ENCODE data around the gene ZFPM1.

The ZFPM1 gene

DNA sequence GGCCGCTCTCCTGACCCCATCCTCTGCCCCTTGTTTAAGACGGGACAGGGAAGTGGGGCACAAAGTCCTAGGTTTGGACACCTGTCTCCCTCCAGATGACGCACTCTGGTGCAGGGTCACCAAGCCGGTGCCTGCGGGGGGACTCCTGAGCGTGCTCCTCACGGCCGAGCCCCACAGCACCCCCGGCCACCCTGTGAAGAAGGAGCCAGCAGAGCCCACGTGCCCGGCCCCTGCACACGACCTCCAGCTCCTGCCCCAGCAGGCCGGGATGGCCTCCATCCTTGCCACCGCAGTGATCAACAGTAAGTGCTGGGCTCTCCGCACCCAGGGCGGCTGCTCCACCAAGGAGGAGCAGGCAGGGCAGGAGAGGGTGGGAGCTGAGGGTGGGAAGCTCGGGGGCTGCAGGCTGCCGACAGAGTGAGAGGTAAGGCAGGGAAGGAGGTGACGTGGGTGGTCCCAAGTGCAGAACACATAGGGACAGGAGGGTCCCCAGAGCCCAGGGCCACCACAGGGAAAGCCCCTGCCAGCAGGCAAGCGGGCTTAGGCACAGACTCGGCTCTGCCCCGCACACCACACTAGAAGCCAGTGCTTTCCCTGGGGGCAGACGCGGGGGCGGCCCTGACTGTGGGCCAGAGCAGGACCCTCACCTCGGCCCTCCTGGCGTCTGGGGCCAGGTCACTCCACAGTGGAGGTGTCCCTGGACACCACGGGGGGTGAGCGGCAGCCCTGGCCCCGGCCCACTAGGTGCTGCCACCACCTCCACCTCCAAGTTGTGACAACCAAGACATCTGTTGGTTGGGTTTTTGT lies 75.1 kb downstream of the ZFPM1 start:
- DNase-seq, result no peak
- ATAC-seq, result no peak

DNA sequence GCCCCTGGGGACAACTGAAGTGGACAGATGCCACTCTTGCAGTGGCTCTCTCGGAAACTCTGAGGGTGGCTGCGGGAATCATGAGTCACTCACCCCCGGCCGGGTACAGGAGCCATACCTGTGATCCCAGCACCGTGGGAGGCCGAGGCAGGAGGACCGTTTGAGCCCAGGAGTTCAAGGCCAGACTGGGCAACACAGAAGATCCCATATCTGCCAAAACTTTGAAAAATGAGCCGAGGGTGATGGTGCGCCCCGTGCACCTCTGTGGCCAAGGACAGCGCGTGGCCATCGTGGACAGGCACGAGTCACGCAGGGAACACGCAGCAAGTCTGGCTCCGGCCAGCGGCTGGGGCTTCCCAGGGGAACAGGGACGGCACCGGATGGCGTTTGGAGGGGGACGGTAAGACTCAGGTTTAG lies 75.8 kb downstream of the ZFPM1 start:
- ATAC-seq (no peak), DNase-seq (no peak)

DNA sequence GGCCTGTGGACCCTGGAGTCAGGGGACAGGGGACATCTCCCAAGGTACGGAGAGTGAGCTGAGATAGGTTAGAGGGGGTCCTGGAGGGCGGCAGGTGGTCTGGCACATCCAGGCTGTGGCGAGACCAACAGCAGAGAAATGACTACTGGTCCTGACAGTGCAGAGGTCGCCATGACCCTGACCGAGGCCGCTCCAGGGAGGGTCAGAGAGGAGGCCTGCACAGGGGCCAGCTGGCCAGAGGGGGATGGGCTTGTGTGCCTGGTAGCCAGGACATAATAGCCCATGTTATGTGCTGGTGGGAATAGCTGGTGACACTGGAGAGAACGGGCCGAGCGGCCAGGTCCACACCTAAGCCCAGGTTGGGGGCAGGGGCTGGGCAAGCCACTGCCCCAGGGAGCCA lies 76.5 kb downstream of the ZFPM1 start:
- ATAC-seq, result no peak
- DNase-seq, result no peak

DNA sequence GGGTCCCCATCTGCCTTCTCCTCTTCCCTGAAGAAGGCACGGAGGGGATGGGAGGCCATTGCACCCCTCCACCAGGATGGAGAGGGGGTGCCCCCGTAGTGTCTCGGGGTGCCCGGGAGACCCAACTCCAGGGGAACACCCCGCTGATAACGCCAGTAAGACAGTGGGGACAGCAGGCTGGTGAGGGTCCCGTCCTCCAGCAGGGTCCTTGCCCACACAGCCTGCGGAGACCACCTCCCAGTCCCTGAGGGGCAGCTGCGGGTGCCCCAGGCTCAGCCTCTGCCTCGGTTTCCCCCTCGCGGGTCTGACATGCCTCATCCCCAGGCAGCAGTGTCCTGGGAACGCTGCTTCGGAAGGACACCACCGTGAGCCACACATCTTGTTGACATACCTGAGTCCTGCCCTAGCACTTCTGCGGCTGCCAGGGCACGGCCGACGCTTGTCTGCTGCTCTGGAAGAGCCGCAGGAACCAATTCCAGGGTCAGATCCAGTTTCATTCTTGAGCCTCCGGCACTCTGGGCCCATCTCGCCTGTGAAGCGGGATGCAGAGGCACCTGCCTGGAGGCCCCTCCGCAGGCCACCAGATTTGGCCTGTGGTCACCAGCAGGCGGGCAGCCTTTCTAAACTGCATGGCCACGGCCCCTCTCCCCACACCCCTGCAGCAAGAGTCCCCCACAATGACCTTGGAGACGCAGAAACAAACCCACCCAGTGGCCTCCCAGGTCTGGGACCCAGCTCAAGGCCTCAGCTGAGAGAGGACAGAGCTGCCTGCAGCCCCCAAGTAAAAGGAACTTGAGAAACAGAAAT lies 77.2 kb downstream of the ZFPM1 start:
- no peak for DNase-seq
- no peak for ATAC-seq

DNA sequence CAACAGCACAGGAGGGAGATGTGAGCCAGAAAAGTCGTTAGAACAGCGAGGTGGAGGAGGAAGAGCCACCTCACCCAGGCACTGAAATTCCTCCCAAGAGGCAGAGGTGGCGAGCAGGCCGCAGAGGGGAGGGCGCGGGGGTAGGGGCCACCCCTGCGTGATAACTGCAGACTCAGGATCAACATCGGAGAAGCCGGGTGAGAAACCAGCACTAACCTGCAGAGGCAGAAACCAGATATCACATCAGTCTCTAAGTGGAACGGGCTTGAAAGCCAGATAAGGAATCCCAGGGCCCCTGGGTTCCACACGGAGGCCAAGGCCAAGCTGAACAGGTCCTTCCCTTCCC lies 77.8 kb downstream of the ZFPM1 start:
- DNase-seq, result no peak
- no peak for ATAC-seq

DNA sequence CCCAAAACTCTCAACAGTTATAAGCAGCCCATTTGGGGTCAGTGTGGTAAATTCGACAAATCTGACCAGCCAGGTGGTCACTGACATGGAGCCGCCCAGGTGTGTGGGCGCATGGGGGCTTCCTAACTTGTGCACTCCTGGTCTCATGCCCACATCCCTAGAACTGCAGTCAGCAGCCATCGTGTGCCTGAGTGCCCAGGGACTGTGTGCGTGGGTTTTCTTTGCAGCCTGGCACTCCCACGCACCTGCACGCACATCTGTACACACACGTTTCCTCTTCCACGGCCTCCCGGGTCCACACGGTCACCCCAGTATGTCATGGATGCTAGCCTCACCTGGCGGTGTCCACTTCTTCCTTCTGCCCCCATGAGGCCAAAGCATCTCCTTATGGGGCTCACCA lies 78.3 kb downstream of the ZFPM1 start:
- DNase-seq (no peak), ATAC-seq (no peak)

DNA sequence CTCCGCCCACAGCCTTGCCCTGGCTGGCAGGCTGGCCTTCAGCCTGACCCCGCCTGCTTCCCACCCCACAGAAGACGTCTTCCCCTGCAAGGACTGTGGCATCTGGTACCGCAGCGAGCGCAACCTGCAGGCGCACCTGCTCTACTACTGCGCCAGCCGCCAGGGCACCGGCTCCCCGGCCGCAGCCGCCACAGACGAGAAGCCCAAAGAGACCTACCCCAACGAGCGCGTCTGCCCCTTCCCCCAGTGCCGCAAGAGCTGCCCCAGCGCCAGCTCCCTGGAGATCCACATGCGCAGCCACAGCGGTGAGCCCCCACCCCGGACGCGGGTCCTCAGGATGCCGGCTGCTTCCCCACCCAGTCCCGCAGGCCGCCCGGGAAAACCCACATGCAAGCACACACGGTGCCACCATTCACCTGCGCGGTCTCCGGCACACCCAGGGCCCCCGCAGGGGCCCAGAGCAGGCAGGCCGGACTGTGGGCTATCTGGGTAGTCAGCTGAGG lies 78.9 kb downstream of the ZFPM1 start:
- ATAC-seq (no peak), DNase-seq (no peak)

DNA sequence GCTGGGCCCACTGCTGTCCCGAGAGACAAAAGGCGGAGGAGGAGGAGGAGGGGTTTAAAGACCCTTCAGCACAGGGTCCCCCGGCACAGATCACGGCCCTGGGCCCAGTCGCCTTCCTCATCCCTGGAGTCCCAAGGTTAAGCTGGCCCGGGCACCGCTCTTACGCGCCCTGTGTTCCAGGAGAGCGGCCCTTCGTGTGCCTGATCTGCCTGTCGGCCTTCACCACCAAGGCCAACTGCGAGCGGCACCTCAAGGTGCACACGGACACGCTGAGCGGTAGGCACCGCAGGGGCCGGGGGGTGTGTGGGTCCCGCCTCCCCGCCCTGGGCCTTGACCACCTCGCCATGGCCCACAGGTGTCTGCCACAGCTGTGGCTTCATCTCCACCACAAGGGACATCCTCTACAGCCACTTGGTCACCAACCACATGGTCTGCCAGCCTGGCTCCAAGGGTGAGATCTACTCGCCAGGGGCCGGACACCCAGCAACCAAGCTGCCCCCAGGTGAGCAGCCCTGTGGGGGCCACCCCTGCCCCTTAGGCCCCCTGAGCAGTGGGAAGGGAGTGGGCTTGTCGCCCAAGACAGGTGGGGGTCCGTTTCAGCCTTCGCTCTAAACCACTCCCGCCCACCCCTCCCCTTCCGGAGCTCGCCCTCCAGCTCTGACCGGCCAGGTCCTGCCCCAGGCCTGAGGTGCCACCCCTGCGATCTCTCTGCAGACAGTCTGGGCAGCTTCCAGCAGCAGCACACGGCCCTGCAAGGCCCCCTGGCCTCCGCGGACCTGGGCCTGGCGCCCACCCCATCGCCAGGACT lies 79.6 kb downstream of the ZFPM1 start:
- no peak for DNase-seq
- ATAC-seq, result no peak

DNA sequence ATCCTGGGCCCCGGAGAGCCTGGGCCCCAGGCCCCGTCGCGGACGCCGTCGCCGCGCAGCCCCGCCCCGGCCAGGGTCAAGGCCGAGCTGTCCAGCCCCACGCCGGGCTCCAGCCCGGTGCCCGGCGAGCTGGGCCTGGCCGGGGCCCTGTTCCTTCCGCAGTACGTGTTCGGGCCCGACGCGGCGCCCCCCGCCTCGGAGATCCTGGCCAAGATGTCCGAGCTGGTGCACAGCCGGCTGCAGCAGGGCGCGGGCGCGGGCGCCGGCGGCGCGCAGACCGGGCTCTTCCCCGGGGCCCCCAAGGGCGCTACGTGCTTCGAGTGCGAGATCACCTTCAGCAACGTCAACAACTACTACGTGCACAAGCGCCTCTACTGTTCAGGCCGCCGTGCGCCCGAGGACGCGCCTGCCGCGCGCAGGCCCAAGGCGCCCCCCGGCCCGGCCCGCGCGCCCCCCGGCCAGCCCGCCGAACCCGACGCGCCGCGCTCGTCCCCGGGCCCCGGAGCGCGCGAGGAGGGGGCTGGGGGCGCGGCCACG lies 80.4 kb downstream of the ZFPM1 start:
- ATAC-seq (no peak), DNase-seq (no peak)

DNA sequence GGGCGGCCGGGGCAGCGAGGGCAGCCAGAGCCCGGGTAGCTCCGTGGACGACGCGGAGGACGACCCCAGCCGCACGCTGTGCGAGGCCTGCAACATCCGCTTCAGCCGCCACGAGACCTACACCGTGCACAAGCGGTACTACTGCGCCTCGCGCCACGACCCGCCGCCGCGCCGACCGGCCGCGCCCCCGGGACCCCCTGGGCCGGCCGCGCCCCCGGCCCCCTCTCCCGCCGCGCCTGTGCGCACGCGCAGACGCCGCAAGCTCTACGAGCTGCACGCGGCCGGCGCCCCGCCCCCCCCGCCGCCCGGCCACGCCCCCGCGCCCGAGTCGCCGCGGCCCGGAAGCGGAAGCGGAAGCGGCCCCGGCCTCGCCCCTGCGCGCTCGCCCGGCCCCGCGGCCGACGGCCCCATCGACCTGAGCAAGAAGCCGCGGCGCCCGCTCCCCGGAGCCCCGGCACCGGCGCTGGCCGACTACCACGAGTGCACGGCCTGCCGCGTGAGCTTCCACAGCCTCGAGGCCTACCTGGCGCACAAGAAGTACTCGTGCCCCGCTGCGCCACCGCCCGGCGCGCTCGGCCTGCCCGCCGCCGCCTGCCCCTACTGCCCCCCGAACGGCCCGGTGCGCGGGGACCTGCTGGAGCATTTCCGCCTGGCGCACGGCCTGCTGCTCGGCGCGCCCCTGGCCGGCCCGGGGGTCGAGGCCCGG lies 81.0 kb downstream of the ZFPM1 start:
- DNase-seq (peak; percentile 86), ATAC-seq (peak; percentile 53)

DNA sequence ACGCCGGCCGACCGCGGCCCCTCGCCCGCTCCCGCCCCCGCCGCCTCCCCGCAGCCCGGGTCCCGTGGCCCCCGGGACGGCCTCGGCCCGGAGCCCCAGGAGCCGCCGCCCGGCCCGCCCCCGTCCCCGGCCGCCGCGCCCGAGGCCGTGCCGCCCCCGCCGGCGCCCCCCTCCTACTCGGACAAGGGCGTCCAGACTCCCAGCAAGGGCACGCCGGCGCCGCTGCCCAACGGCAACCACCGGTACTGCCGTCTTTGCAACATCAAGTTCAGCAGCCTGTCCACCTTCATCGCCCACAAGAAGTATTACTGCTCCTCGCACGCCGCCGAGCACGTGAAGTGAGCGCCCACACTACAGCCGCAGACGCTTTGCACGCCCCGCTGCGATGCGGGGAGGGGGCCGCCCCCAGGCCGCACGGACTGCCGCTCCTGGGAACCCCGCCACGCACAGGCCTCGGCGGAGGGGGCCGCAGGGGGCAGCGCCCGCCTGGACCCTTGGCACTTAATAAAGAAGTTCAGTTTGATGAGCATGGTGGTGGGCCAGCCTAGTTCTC lies 81.6 kb downstream of the ZFPM1 start:
- DNase-seq (peak; percentile 52), ATAC-seq (no peak)

DNA sequence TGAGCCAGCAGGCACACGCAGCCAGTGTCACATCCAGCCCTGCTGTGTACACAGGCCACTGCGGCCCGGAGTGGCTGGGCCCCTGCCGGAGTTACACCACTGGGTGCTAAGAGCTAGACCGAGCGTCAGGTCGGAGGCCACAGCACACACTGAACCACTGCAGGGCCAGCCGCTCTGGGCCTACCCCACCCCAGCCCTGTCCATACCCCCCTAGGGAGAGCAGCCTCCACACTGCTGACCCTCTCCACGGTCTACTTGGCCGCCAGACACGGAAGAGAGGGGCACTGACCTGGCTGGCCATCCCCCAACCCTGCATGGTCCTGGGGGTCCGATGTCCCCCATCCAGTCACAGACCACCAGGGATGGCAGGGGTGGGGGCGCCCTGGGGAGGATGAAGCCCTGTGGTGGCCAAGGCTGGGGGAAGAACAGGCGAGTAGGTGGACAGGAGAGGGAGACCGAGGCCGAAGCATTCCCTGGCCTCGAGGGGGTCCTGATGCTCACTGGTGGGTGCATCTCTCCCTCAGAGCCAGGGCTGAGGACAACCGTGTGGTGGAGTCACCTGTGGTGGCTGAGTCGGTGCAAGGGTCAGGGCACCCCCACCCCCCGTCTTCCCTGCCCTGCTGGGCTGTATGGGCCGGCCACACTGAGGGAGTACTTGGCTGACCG lies 82.2 kb downstream of the ZFPM1 start:
- DNase-seq, result no peak
- no peak for ATAC-seq

DNA sequence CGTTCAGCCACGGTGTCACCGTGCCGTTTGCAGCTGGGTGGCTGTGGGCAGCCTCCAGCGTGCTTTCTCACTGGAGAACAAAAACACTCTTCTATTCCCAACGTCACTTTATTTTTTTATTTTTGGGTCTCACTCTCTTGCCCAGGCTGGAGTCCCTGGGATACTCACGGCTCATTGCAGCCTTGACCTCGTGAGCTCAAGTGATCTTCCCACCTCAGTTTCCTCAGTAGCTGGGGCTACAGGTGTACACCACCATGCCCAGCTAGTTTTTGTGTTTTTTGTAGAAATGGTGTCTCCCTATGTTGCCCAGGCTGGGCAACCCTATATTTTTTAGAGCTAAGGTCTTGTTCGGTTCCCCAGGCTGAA lies 82.8 kb downstream of the ZFPM1 start:
- ATAC-seq (no peak), DNase-seq (no peak)

DNA sequence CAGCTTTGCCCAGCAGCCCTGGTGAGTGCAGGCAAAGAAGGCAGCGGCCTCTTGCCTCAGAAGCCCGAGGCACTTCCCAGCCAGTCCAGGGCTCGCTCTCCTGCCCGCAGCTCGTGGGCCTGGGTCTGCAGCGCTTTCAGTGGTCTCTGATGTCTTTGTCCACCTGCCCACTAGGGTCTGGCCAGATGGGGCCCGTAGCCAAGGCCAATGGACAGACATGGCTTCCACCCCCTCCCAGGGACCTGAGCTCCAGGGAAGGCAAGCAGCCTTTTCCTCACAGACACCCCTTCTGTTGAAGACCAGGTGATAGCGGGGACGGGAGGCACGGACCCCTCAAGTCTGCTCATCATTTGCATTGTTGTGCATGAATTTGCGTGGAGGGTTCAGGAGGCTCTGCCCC lies 83.4 kb downstream of the ZFPM1 start:
- DNase-seq, result no peak

DNA sequence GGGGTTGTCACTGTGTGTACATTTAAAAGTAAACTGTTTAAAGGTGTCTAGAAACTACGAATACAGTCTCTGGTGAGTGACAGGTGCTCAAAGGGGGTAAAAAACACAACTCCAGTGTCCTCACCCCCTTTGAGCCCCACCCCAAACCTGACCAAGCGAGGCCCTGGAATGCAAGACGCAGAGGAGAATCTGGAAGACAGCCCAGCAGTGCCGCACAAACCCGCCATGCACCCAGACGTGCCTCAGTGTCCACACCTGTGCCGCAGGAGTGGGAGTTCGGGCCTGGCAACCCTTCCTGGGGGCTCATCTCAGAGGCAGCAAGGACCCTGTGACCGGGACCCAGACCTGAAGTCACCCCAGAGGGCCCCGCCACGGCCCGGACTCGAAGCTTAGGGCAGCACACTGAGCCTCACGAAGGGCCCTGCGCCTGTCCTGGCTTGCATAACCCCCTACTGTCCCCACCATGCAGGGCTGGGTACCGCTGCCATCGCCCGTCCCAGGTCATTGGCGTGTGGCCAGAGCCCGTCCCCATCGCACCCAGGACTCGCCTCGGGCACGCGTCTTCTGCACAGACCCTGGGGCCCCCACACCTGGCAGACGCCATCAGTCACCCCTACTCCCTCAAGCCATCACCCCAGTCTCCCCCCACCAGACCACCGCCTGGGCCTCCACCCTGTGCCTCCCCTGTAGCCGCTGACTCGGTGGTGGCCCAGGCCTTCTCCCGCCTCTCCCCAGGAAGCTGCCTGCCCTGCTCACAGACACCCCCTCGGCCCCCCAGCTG lies 84.1 kb downstream of the ZFPM1 start:
- ATAC-seq, result no peak
- no peak for DNase-seq

More for the DNA sequence above, 83.4 kb downstream of the ZFPM1 start:
- no peak for ATAC-seq

DNA sequence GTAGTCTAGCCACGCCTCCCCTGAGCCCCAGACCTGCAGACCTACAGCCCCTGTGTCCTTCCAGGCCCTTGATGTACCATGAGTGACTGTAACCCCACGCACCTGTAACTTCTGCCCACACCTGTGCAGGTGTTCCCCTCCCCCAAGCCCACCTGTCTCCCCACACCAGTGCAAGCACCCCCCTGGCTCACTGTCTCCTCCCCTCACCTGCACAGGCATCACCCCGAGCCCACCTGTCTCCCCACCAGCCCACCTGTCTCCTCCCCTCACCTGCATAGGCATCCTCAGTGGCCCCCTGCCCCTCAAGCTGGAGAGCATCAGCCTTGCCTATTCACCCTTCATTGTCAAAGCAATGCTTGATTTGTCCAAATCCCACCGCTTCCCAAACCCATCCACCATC lies 84.8 kb downstream of the ZFPM1 start:
- no peak for ATAC-seq
- DNase-seq, result no peak

DNA sequence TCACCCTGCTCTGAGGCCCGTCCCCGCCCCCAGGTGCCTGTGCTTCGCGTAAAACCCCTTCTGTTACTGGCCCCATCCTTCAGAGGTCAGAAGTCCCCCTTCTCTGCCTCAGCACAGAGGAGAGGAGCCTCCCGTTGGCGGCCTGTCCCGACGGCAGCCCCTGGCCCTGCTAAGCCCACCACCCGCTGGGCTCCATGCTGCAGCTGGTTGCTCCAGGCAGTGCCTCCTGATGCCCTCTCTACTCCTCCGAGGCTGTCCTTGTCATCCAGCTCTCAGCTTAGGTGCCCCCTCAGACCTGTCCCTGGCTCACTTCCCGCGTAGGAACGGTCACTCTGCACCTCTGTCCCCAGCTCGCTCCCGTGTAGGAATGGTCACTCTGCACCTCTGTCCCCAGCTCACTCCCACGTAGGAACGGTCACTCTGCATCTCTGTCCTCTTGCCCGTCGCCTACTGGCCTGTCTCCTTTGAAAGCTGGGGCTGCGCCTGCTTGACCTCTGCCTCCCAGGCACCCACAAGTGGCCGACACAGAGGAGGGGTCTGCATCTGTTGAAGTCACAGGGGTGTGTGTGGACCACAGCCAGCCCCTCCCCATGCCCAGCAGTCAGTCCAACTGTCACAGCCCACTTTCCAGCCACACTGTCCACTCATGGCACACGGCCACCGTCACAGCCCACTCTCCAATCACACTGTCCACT lies 85.4 kb downstream of the ZFPM1 start:
- DNase-seq, result no peak

DNA sequence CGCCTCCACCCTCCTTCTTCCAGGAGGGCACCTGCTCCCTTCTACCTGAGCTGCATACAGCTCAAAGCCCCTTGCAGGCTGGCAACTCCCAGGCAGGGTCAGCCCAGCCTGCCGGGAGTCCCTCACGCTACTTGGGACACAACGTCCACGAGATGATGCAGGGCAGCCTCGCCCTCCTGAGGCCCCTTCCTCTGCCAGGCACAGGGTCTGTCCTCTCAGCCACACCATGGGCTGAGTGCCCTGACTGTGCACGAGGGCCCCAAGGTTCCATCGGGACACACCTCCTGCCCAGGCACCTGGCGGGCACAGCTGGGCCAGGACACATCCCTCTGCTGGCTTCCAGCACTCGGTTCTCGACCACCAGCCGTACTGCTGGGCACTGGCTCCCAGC lies 86.2 kb downstream of the ZFPM1 start:
- no peak for ATAC-seq

More for the DNA sequence above, 85.4 kb downstream of the ZFPM1 start:
- ATAC-seq, result no peak

DNA sequence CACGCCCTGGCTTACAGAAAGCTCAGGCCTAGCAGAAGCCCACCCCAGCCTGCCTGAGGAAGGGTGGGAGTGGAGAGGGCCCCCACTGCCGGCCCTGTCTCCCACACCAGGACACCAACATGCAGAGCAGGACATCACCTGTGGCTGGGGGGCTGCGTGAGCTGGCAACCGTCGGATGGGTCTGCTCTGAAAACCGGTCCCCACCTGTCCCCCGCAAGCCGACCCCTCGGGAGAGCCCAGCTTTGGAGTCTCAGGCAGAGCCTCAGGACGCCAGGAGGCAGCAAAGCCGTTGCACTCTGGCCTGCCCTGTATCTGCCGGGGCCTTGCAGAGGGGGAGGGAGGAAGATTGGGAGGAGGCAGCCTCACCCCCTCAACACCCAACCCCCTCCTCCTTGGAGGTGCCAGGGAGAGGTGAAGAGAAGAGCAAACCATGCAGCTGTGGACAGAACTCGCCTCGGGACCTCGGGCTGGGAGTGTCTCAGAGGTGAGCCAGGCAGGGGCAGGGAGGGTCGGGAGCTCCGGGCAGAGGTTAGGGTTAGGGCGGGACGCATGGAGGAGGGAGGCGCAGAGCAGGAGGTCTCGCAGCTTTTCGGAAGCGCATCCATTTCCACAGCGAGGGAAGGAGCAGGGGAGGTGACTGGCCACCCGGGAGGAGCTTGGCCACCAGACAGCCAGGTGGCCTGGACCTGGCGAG lies 86.7 kb downstream of the ZFPM1 start:
- ATAC-seq, result no peak
- no peak for DNase-seq

More for the DNA sequence above, 86.2 kb downstream of the ZFPM1 start:
- no peak for DNase-seq

Measured in stimulated activated naive CD8-positive, alpha-beta T cell treated with anti-CD3 and anti-CD28 coated beads, Interleukin-15, Interleukin-2, amounts not matched to agents 100 U/mL and 50 U/mL, for 24 hours (primary cell).